HEK293T (cell line): ENCODE data around the gene ERC1.

ENCODE experiments used
- CTCF ChIA-PET: fragments of 350-600 bp; formaldehyde crosslinking; extraction: SDS; loops from one replicate; lab custom pipeline; 2021; ENCODE audit warnings: antibody characterized with exemption, inconsistent platforms; lab: Yijun Ruan, JAX
- POLR2A ChIA-PET: fragments of 350-600 bp; formaldehyde crosslinking; extraction: SDS; loops from one replicate; lab custom pipeline; 2020; ENCODE audit warnings: antibody characterized with exemption, inconsistent platforms; lab: Yijun Ruan, JAX
- DNase-seq: peaks from one replicate; pipeline ENCODE4 v3.0.0; 2012; ENCODE audit warnings: mixed read lengths; ENCODE audit errors: extremely low spot score
- ARNT ChIP-seq: fragments of 450-650 bp; IDR thresholded peaks from 2 replicates; pipeline ENCODE4 v1.6.1; 2017; ENCODE audit warnings: mild to moderate bottlenecking
- BHLHE40 ChIP-seq: fragments of 450-650 bp; IDR thresholded peaks from 2 replicates; pipeline ENCODE4 v1.6.1; 2016; ENCODE audit warnings: mild to moderate bottlenecking, moderate library complexity, borderline replicate concordance
- CTBP1 ChIP-seq: fragments of 450-650 bp; IDR thresholded peaks from 2 replicates; pipeline ENCODE4 v1.6.1; 2016; ENCODE audit warnings: borderline replicate concordance
- ELF4 ChIP-seq: fragments of 450-650 bp; IDR thresholded peaks from 2 replicates; pipeline ENCODE4 v1.6.1; 2017; ENCODE audit warnings: antibody characterized with exemption
- FOXA1 ChIP-seq: fragments of 450-650 bp; IDR thresholded peaks from 2 replicates; pipeline ENCODE4 v1.6.1; 2016; ENCODE audit warnings: mild to moderate bottlenecking
- FOXK2 ChIP-seq: fragments of 450-650 bp; IDR thresholded peaks from 2 replicates; pipeline ENCODE4 v1.6.1; 2016; ENCODE audit warnings: mild to moderate bottlenecking
- FOXM1 ChIP-seq: fragments of 450-650 bp; IDR thresholded peaks from 2 replicates; pipeline ENCODE4 v1.6.1; 2017; ENCODE audit warnings: mild to moderate bottlenecking, borderline replicate concordance
- HDGF ChIP-seq: fragments of 450-650 bp; IDR thresholded peaks from 2 replicates; pipeline ENCODE4 v1.6.1; 2017; ENCODE audit warnings: antibody characterized with exemption, borderline replicate concordance
- L3MBTL2 ChIP-seq: fragments of 450-650 bp; conservative IDR thresholded peaks from 2 replicates; pipeline ENCODE4 v1.6.1; 2016; ENCODE audit warnings: mild to moderate bottlenecking
- LEF1 ChIP-seq: fragments of 450-650 bp; IDR thresholded peaks from 2 replicates; pipeline ENCODE4 v1.6.1; 2017; ENCODE audit warnings: mild to moderate bottlenecking, borderline replicate concordance
- NFRKB ChIP-seq: fragments of 450-650 bp; IDR thresholded peaks from 2 replicates; pipeline ENCODE4 v1.6.1; 2016; ENCODE audit warnings: mild to moderate bottlenecking, moderate library complexity
- PKNOX1 ChIP-seq: fragments of 450-650 bp; IDR thresholded peaks from 2 replicates; pipeline ENCODE4 v1.6.1; 2016
- SP1 ChIP-seq: fragments of 450-650 bp; IDR thresholded peaks from 2 replicates; pipeline ENCODE4 v1.6.1; 2017
- SUZ12 ChIP-seq: fragments of 450-650 bp; IDR thresholded peaks from 2 replicates; pipeline ENCODE4 v1.6.1; 2016; ENCODE audit warnings: mild to moderate bottlenecking
- TARDBP ChIP-seq: fragments of 450-650 bp; IDR thresholded peaks from 2 replicates; pipeline ENCODE4 v1.6.1; 2016
- ZNF384 ChIP-seq: fragments of 450-650 bp; IDR thresholded peaks from 2 replicates; pipeline ENCODE4 v1.6.1; 2016

ERC1 gene

GRCh38 chr12:990661-991349 lies at the start of gene ERC1:
Gene ERC1 (plus strand): TSS chr12:991223. CDS start chr12:1027904, 36,681 bp downstream.
- peak; percentile 91 for DNase-seq
- TF ChIP-seq L3MBTL2 (peak; percentile 88), BHLHE40 (no peak), ELF4 (peak; percentile 8; the same call in 1 of the 2 replicates), FOXA1 (no peak), TARDBP (peak; percentile 54; the same call in 1 of the 2 replicates)
- ChIA-PET POLR2A (interaction anchor here (0.8 to 2.5 kb wide), 13 partner anchors 10 to 93 kb away, joined by 3 to 15 read pairs (median 4); partner anchors contain the start of gene RAD52), CTCF (interaction anchor here (0.6 to 0.9 kb wide), 2 partner anchors 30 to 127 kb away, joined by 3 to 5 read pairs; no protein-coding TSS in a partner anchor)

- POLR2A ChIA-PET: no interaction called here
- DNase-seq: no peak
- TF ChIP-seq SP1 (no peak), FOXA1 (no peak), L3MBTL2 (no peak), FOXM1 (no peak)
- CTCF ChIA-PET: no interaction called here
Measured at GRCh38 chr12:943051-943450, 48.0 kb upstream of the ERC1 start.

GRCh38 chr12:944211-944610 lies 46.8 kb upstream of the ERC1 start:
- CTCF ChIA-PET: no interaction called here
- POLR2A ChIA-PET: no interaction called here
- TF ChIP-seq FOXK2: no peak
- no peak for TF ChIP-seq BHLHE40
- TF ChIP-seq PKNOX1: no peak
- TF ChIP-seq ELF4: no peak
- no peak for TF ChIP-seq TARDBP
- no peak for TF ChIP-seq FOXA1
- no peak for DNase-seq

- POLR2A ChIA-PET: interaction anchor here (0.8 kb wide), 1 partner anchor 630 kb away, joined by 3 read pairs; no protein-coding TSS in a partner anchor
- DNase-seq: no peak
- CTCF ChIA-PET: interaction anchor here (0.6 to 1.1 kb wide), 3 partner anchors 22 to 827 kb away, joined by 4 to 6 read pairs (median 4); no protein-coding TSS in a partner anchor
- no peak for TF ChIP-seq SP1
- no peak for TF ChIP-seq CTBP1
- TF ChIP-seq LEF1: no peak
- TF ChIP-seq L3MBTL2: no peak
- no peak for TF ChIP-seq FOXM1
- no peak for TF ChIP-seq PKNOX1
- no peak for TF ChIP-seq ARNT
- no peak for TF ChIP-seq NFRKB
- TF ChIP-seq BHLHE40: no peak
- no peak for TF ChIP-seq SUZ12
- no peak for TF ChIP-seq FOXA1
- no peak for TF ChIP-seq FOXK2
- no peak for TF ChIP-seq ZNF384
- no peak for TF ChIP-seq TARDBP
- no peak for TF ChIP-seq HDGF
- no peak for TF ChIP-seq ELF4
Measured at GRCh38 chr12:946212-946611, 44.8 kb upstream of the ERC1 start.

- POLR2A ChIA-PET: interaction anchor here (0.8 kb wide), 1 partner anchor 630 kb away, joined by 3 read pairs; no protein-coding TSS in a partner anchor
- no peak for TF ChIP-seq FOXA1
- no peak for TF ChIP-seq ELF4
- TF ChIP-seq SP1: no peak
- TF ChIP-seq FOXM1: no peak
- no peak for TF ChIP-seq ZNF384
- no peak for TF ChIP-seq NFRKB
- TF ChIP-seq SUZ12: no peak
- TF ChIP-seq HDGF: no peak
- no peak for TF ChIP-seq ARNT
- no peak for DNase-seq
- CTCF ChIA-PET: interaction anchor here (0.7 to 1.1 kb wide), 2 partner anchors 22 to 571 kb away, joined by 4 read pairs; no protein-coding TSS in a partner anchor
Measured at GRCh38 chr12:946631-947030, 44.4 kb upstream of the ERC1 start.

GRCh38 chr12:948238-948637 lies 42.8 kb upstream of the ERC1 start:
- CTCF ChIA-PET: interaction anchor here (0.7 to 1.6 kb wide), 2 partner anchors 140 to 372 kb away, joined by 3 to 4 read pairs; no protein-coding TSS in a partner anchor
- TF ChIP-seq ARNT (no peak), CTBP1 (no peak), LEF1 (no peak), TARDBP (no peak), FOXM1 (no peak), BHLHE40 (no peak), HDGF (no peak), SUZ12 (no peak), ZNF384 (no peak), ELF4 (no peak), NFRKB (no peak), SP1 (no peak), L3MBTL2 (no peak), FOXK2 (no peak), FOXA1 (no peak), PKNOX1 (no peak)
- POLR2A ChIA-PET: interaction anchor here (0.6 to 1.7 kb wide), 3 partner anchors 14 to 176 kb away, joined by 3 to 15 read pairs (median 8); partner anchors contain the start of gene ERC1
- DNase-seq: no peak
